ENCODE measurements around the gene HRH2. TPM values are rescaled to one million over a fixed set of nuclear protein-coding genes. Genes with fewer than 3 reads are reported as not detected.

HRH2 gene
- total RNA-seq, 6 donors from 2014 or later: 3.8 to 16.8 (median 7.8) TPM

- whole genome bisulfite sequencing, 2 donors: 78 to 82% methylated on average over 1 of the region's 1 CpG
- ATAC-seq (ENCODE audit: low FRiP score in 2 of 2): no peak
- no peak for DNase-seq
- no peak for TF ChIP-seq POLR2A (IDR thresholded peaks at IDR 0.05)
- no peak for TF ChIP-seq POLR2AphosphoS5 (IDR thresholded peaks at IDR 0.05)
- TF ChIP-seq EP300 (IDR thresholded peaks at IDR 0.05): no peak
- TF ChIP-seq CTCF (IDR thresholded peaks at IDR 0.05): no peak
- Histone ChIP-seq H3K36me3 (no peaks in the 10 kb centered on the region), H3K27me3 (no peaks in the 10 kb centered on the region), H3K4me1 (no peaks in the 10 kb centered on the region), H3K4me3 (no peak overlapping the region), H3K9me3 (peaks cover 0 to 11% (median 0%) of the 10 kb centered on the region in 4 donors), H3K27ac (no peak overlapping the region)
These were observed 35.9 kb upstream of the HRH2 start for GRCh38 chr5:175621971-175622370.

- DNase-seq: no peak
- H3K36me3 ChIP-seq: no peaks in the 10 kb centered on the region
- H3K27ac ChIP-seq: no peak overlapping the region
- no peak overlapping the region for H3K4me3 ChIP-seq
- 50 to 80% methylated on average over 7 of the region's 7 CpGs for WGBS, 2 donors
- peaks cover 0 to 11% (median 0%) of the 10 kb centered on the region in 4 donors for H3K9me3 ChIP-seq
- no peaks in the 10 kb centered on the region for H3K27me3 ChIP-seq
- H3K4me1 ChIP-seq: no peaks in the 10 kb centered on the region
- TF ChIP-seq EP300 (IDR thresholded peaks at IDR 0.05): no peak
- ATAC-seq (ENCODE audit: low FRiP score in 2 of 2): no peak
These were observed 34.8 kb upstream of the HRH2 start for GRCh38 chr5:175623088-175623487.

GRCh38 chr5:175624316-175624715 is 33.6 kb upstream of the HRH2 start:
- peaks cover 0 to 11% (median under 1%) of the 10 kb centered on the region in 4 donors for H3K9me3 ChIP-seq
- no peak overlapping the region for H3K4me3 ChIP-seq
- no peak for DNase-seq
- ATAC-seq (ENCODE audit: low FRiP score in 2 of 2): no peak
- WGBS, 2 donors: 50 to 71% methylated on average over 3 of the region's 3 CpGs
- no peaks in the 10 kb centered on the region for H3K4me1 ChIP-seq
- H3K36me3 ChIP-seq: no peaks in the 10 kb centered on the region
- H3K27ac ChIP-seq: no peak overlapping the region
- H3K27me3 ChIP-seq: no peaks in the 10 kb centered on the region
- TF ChIP-seq CTCF (IDR thresholded peaks at IDR 0.05) (no peak), POLR2A (IDR thresholded peaks at IDR 0.05) (no peak), EP300 (IDR thresholded peaks at IDR 0.05) (no peak), POLR2AphosphoS5 (IDR thresholded peaks at IDR 0.05) (no peak)

GRCh38 chr5:175627005-175627404 is 30.9 kb upstream of the HRH2 start:
- DNase-seq (no peak), ATAC-seq (ENCODE audit: low FRiP score in 2 of 2) (no peak)
- Histone ChIP-seq H3K4me3 (no peak overlapping the region), H3K27me3 (no peaks in the 10 kb centered on the region), H3K27ac (no peak overlapping the region), H3K4me1 (no peaks in the 10 kb centered on the region), H3K9me3 (peaks cover 0 to 20% (median 8%) of the 10 kb centered on the region in 4 donors), H3K36me3 (no peaks in the 10 kb centered on the region)
- 61 to 93% methylated on average over 5 of the region's 5 CpGs for WGBS, 2 donors
- TF ChIP-seq CTCF (IDR thresholded peaks at IDR 0.05) (no peak), POLR2A (IDR thresholded peaks at IDR 0.05) (no peak), EP300 (IDR thresholded peaks at IDR 0.05) (no peak), POLR2AphosphoS5 (IDR thresholded peaks at IDR 0.05) (no peak)

GRCh38 chr5:175627739-175628138 is 30.1 kb upstream of the HRH2 start:
- Histone ChIP-seq H3K27ac (no peak overlapping the region), H3K27me3 (no peaks in the 10 kb centered on the region), H3K4me1 (no peaks in the 10 kb centered on the region), H3K9me3 (peaks cover 0 to 20% (median 8%) of the 10 kb centered on the region in 4 donors), H3K4me3 (no peak overlapping the region), H3K36me3 (no peaks in the 10 kb centered on the region)
- TF ChIP-seq POLR2A (IDR thresholded peaks at IDR 0.05) (no peak), EP300 (IDR thresholded peaks at IDR 0.05) (no peak), CTCF (IDR thresholded peaks at IDR 0.05) (no peak), POLR2AphosphoS5 (IDR thresholded peaks at IDR 0.05) (no peak)
- ATAC-seq (ENCODE audit: low FRiP score in 2 of 2) (no peak), DNase-seq (no peak)
- WGBS, 2 donors: 79 to 80% methylated on average over 4 of the region's 4 CpGs
